Measurements from ENCODE around the gene RSPRY1.

The RSPRY1 gene

GRCh38 chr16:57279780-57280638 lies 93.9 kb downstream of the RSPRY1 start:
- no peak for DNase-seq (ENCODE audit: low spot score)
- no peak overlapping the region for H3K4me3 Mint-ChIP-seq
- H3K27me3 Mint-ChIP-seq (ENCODE audit: low read depth), result peaks cover 34% of the 10 kb centered on the region
- no peaks in the 10 kb centered on the region for H3K9me3 Mint-ChIP-seq
- peak overlapping the region; percentile 2 for H3K27ac Mint-ChIP-seq
- H3K4me1 Mint-ChIP-seq (ENCODE audit: low read depth), result peaks cover 39% of the 10 kb centered on the region
- H3K36me3 Mint-ChIP-seq (ENCODE audit: low read depth), result no peaks in the 10 kb centered on the region

DNA sequence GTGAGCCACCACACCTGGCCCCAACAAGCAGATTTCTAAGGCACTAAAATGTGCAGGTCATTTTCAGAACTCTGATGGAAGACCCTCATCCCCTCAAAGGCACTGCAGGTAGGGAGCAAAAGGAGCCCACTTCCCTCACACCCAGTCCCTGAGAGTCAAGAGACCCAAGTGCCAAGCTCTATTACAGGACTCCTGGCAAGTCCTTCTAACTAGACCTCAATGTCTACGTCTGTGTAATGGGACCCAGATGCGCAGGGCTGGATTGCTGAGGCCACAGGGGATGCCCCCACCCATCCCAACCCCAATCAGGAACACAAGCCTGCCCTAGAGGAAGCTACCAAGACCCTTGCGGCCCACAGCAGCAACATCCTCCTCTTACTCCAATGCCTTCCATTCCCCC lies 95.7 kb downstream of the RSPRY1 start:
- H3K27me3 Mint-ChIP-seq (ENCODE audit: low read depth), result peaks cover 40% of the 10 kb centered on the region
- no peaks in the 10 kb centered on the region for H3K36me3 Mint-ChIP-seq (ENCODE audit: low read depth)
- H3K27ac Mint-ChIP-seq, result peak overlapping the region; percentile 61
- DNase-seq (ENCODE audit: low spot score), result no peak
- H3K4me3 Mint-ChIP-seq, result no peak overlapping the region
- no peaks in the 10 kb centered on the region for H3K9me3 Mint-ChIP-seq
- peaks cover 28% of the 10 kb centered on the region for H3K4me1 Mint-ChIP-seq (ENCODE audit: low read depth)

- Mint-ChIP-seq H3K36me3 (ENCODE audit: low read depth) (no peaks in the 10 kb centered on the region), H3K27ac (no peak overlapping the region), H3K9me3 (no peaks in the 10 kb centered on the region), H3K4me1 (ENCODE audit: low read depth) (peaks cover 22% of the 10 kb centered on the region), H3K4me3 (no peak overlapping the region), H3K27me3 (ENCODE audit: low read depth) (peaks cover 40% of the 10 kb centered on the region)
- no peak for DNase-seq (ENCODE audit: low spot score)
Observed at GRCh38 chr16:57282510-57283213, 96.5 kb downstream of the RSPRY1 start.

DNA sequence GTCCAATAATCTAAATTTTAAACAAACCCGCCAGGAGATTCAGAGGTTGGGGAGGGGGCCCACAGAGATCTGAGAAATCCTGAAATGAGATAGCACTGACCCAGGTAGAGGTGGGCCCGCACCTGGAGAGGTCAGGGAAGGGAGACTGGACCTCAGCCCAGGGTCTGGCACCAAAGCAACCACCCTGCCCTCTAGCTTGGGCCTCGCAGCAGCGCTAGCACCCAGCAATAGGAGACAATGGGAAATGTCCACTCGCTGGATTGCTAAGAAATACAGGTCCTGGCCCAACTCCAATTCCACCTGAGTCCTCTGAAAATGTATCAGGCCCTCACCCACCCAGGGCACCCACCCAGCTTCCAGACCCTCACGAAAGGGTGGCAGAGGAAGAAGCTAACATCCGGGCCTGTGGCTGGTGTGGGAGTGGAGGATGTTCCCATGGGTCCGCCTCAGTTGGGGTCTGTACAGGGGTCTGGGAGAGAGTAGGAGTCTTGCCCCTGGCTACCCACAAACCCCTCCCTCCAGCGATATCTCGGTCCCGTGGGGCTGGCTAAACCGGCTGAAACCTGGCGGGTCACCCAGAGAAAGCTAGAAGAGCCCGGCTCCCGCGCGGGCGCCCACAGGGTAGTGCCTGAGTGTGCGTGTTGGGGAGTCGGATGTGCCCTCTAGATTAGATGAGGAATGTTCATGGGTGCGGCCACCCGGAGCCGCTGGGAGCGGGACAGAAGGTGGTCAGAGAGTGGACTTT lies 97.3 kb downstream of the RSPRY1 start:
- DNase-seq (ENCODE audit: low spot score), result no peak
- peak overlapping the region; percentile 77 for H3K4me3 Mint-ChIP-seq
- H3K27ac Mint-ChIP-seq, result no peak overlapping the region
- peaks cover 40% of the 10 kb centered on the region for H3K27me3 Mint-ChIP-seq (ENCODE audit: low read depth)
- peaks cover 17% of the 10 kb centered on the region for H3K4me1 Mint-ChIP-seq (ENCODE audit: low read depth)
- H3K36me3 Mint-ChIP-seq (ENCODE audit: low read depth), result no peaks in the 10 kb centered on the region
- no peaks in the 10 kb centered on the region for H3K9me3 Mint-ChIP-seq

- peaks cover 40% of the 10 kb centered on the region for H3K27me3 Mint-ChIP-seq (ENCODE audit: low read depth)
- no peaks in the 10 kb centered on the region for H3K9me3 Mint-ChIP-seq
- peaks cover 17% of the 10 kb centered on the region for H3K4me1 Mint-ChIP-seq (ENCODE audit: low read depth)
- DNase-seq (ENCODE audit: low spot score), result no peak
- peak overlapping the region; percentile 77 for H3K4me3 Mint-ChIP-seq
- H3K36me3 Mint-ChIP-seq (ENCODE audit: low read depth), result no peaks in the 10 kb centered on the region
- H3K27ac Mint-ChIP-seq, result no peak overlapping the region
Observed at GRCh38 chr16:57283959-57284208, 97.8 kb downstream of the RSPRY1 start.

- H3K27ac Mint-ChIP-seq, result no peak within 1 kb of the TSS
- DNase-seq (ENCODE audit: low spot score), result peak; percentile 38
- H3K9me3 Mint-ChIP-seq, result no peaks in the 10 kb centered on the region
- H3K4me1 Mint-ChIP-seq (ENCODE audit: low read depth), result peaks cover 19% of the 10 kb centered on the region
- H3K4me3 Mint-ChIP-seq, result peak within 1 kb of the TSS; percentile 77
- H3K36me3 Mint-ChIP-seq (ENCODE audit: low read depth), result no peaks in the 10 kb centered on the region
- H3K27me3 Mint-ChIP-seq (ENCODE audit: low read depth), result peaks cover 40% of the 10 kb centered on the region
Observed at GRCh38 chr16:57284209-57284951, 98.3 kb downstream of the RSPRY1 start, which contains the start of gene PLLP. TSS of gene PLLP (minus strand) at chr16:57284672. CDS start at chr16:57284540, 132 bp downstream.

DNA sequence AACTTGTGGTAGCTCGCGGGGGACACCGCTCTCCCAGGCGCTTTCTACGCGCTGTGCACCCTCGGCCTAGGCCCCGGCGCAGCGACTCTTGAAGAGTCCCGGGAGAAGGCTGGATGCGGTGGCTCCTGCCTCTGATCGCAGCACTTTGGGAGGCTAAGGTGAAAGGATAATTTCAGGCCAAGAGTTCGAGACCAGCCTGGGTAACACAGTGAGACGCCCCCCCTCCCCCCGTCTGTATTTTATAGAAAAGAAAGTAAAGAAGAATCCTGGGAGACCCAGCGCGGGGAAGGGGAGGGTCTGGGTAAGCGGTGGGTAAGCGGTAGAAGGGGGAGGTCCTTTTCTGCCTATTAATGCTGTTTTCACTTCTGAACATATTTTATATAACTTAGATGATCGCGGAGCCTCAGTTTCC lies 98.8 kb downstream of the RSPRY1 start:
- Mint-ChIP-seq H3K27ac (no peak overlapping the region), H3K27me3 (ENCODE audit: low read depth) (peaks cover 40% of the 10 kb centered on the region), H3K4me1 (ENCODE audit: low read depth) (peaks cover 21% of the 10 kb centered on the region), H3K4me3 (peak overlapping the region; percentile 56), H3K36me3 (ENCODE audit: low read depth) (no peaks in the 10 kb centered on the region), H3K9me3 (no peaks in the 10 kb centered on the region)
- no peak for DNase-seq (ENCODE audit: low spot score)

- peaks cover 39% of the 10 kb centered on the region for H3K27me3 Mint-ChIP-seq (ENCODE audit: low read depth)
- no peak for DNase-seq (ENCODE audit: low spot score)
- peaks cover 22% of the 10 kb centered on the region for H3K4me1 Mint-ChIP-seq (ENCODE audit: low read depth)
- no peaks in the 10 kb centered on the region for H3K9me3 Mint-ChIP-seq
- peak overlapping the region; percentile 56 for H3K4me3 Mint-ChIP-seq
- H3K27ac Mint-ChIP-seq, result no peak overlapping the region
- H3K36me3 Mint-ChIP-seq (ENCODE audit: low read depth), result no peaks in the 10 kb centered on the region
Observed at GRCh38 chr16:57285379-57285778, 99.2 kb downstream of the RSPRY1 start.

DNA sequence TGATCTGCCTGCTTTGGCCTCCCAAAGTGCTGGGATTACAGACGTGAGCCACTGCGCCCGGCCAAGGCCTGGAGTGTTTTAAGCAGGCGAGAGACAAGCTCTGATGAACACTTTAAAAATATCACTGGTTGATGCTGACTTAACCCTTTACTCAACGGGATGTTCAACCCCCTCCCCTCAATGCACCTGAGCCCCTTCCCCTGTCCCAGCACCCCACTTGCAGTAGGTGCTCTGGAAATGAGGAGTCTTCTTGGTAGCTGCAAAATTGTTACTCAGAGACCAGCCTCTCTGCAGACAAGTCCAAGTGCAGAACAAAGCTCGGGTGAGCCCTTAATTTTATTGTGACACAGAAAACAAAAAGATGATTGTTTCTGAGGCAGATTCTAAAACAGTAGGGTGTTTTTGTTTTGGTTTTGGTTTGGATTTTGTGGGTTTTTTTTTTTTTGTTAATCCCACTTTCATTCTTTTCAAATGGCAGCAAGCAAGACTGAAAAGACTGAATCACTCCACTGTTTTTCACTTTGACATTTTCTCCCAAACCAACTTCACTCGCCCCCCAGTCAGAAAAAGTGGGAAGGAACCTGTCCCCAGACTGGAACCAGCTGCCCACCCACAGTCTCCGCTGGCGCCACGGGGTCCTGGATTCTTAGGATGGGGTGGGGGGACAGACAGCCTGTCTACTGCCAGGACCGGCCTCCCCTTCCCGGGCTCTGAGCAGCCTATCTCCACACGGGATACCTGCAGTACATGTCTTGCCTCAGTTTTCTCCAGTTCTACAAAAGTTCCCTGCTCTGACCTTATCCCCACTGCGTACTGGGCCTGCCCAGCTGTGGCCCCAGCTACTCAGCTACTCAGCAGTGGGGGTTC lies 103.5 kb downstream of the RSPRY1 start:
- Mint-ChIP-seq H3K4me1 (ENCODE audit: low read depth) (peaks cover 21% of the 10 kb centered on the region), H3K36me3 (ENCODE audit: low read depth) (no peaks in the 10 kb centered on the region), H3K4me3 (no peak overlapping the region), H3K27me3 (ENCODE audit: low read depth) (peaks cover 8% of the 10 kb centered on the region), H3K9me3 (no peaks in the 10 kb centered on the region), H3K27ac (peak overlapping the region; percentile 18)
- no peak for DNase-seq (ENCODE audit: low spot score)

Data from T-helper 2 cell treated with Interferon-gamma antibody and Interleukin-4, amounts not matched to agents 5 μg/mL and 100 μg/mL, for 36 hours (primary cell).